Renal pelvis (tissue), 4 donors: ENCODE measurements around the gene KDM4C. TPM values are rescaled to one million over a fixed set of nuclear protein-coding genes. Genes with fewer than 3 reads are reported as not detected.
"Not testable (repeated sequence)": the region's sequence is repeated elsewhere in the genome, so short reads cannot be mapped to it uniquely, and the experiment has no call there.

ENCODE experiments used
- DNase-seq: peaks from one replicate; pipeline ENCODE4 v3.0.0-alpha.2; 2013
- polyA plus RNA-seq, 3 donors: library from polyadenylated mRNA; unstranded; fragments of 120-200 nt; gene quantifications; one replicate each; pipeline ENCODE4 v1.2.1, GENCODE V29; 2013; ENCODE audit not compliant: insufficient read length in 3 of 3

Gene KDM4C
- polyA plus RNA-seq, 3 donors, result 16.9 to 22.0 (median 19.2) TPM

DNA sequence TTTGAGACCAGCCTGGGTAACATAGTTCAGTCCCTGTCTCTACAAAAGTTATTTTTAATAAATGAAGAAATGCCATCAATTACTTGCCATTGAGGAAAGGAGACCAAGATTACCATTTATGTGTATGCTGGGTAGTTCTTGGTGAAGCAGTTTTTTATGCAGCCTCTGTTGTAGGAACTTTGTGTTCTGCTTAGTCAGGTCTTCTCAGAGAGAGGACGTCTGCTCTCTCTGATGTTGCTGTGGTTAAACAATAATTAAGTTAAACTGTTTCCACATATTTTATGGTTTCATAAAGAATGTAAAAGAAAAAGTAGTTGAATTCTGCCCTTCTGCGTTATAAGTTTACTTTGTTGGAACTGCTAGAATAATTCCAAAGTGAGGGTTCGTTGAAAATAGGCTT lies 210.5 kb downstream of the KDM4C start:
- no peak for DNase-seq

DNA sequence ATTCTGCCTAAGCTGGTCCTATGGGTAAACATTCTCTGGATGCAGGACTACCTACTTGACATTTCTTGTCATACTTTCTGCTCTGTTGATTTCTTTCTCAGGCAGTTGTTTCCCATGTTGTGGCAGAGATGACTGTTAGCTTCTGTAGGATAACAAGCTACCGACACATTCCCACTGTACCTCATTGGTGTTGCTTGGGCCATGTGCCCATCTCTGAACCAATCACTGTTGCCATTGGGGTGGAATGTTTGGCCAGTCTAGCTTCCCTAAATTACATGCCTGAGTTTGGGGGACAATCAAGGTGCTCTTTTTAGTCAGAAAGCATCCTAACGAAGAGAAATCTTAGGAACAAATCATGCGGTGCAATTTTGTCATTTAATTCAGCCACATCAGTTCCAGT lies 212.0 kb downstream of the KDM4C start:
- DNase-seq, result no peak

DNA sequence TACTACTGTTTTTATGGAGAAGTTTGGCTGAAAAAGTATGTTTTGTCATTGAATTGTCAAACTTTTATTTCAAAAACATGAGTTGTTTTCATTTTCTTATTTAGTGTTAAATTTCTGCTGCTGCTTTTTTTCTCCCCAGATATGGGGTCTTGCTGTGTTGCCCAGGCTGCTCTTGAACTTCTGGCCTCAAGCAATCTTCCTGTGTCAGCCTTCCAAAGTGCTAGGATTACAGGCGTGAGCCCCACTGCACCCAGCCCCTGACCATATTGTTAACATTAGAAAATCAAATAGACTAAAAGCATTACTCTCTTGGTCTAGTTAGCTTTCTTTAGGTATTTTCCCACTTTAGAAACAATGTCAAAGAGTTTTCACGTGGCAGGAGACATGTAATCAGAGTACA lies 215.3 kb downstream of the KDM4C start:
- DNase-seq, result no peak

DNA sequence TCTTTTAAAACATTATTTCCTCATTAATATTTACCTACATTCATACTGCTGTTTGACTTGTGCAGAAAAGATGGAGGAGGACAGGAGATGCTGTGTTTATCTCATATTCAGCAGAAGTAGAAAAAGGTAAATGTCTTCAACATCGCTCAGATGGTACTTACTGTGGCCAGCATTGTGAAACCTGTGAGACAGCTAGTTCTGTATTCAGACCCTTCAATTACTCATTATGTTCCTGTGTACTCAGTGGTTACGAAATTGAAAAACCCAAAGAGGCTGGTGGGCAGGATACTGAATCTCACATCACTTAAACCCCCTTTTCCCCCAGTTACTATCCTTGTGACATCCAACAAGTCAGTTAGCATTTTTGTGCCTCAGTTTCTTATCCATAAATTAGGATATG lies 216.0 kb downstream of the KDM4C start:
- no peak for DNase-seq

DNA sequence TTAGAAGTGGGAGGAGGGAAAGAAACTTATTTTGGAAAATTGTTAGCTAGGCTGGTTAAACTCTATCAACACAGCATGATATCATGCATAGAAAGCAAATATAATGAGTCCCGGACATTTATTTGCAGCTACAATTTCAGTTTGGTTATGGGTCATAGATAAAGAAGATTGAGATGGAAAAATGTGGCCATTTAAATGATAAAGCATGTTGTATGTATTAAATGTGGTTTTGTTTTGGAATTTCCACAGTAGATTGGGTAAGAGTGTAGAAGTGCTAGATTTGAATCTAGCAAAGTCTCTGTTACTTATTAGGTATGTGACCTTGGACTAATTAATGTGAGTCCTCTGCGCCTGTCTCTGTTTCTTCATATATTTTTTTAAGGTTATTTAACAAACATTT lies 217.4 kb downstream of the KDM4C start:
- no peak for DNase-seq

DNA sequence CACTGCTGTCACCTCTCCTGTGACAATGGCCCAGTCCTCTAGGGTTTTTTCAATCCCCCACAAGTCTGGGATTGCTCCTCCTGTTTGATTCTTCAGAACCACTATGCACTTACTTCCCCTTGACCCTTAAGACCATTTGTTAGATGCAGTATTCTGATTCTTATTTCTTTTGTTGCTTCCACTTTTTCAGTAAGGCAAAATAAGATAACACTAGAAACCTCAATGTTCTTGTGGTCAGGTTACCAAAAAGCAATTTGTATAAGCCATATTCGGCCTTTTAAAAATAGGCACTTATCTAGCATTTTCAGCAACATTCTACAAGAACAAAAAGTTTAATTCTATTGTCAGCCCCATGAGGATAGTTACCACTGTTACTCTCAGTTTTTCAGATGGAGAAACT lies 220.0 kb downstream of the KDM4C start:
- DNase-seq, result no peak

DNA sequence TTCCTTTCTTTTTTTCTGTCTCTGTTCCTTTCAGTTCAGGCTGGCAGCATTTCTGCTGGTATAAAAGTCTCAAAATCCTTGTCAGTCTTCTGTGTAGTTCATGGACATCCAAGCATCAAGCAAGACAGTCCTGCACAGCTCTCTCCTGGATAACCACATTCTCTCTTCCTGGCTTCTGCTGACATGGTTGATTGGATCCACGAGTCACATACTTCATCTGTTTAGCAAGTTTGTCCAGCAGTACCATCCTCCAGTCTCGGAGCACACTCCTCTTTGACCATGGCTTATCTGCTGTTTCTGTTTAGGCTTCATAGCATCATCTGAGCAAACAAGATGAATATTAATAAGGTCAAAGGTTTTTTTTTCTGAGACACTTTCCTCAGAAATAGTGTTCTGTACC lies 220.8 kb downstream of the KDM4C start:
- DNase-seq, result no peak

DNA sequence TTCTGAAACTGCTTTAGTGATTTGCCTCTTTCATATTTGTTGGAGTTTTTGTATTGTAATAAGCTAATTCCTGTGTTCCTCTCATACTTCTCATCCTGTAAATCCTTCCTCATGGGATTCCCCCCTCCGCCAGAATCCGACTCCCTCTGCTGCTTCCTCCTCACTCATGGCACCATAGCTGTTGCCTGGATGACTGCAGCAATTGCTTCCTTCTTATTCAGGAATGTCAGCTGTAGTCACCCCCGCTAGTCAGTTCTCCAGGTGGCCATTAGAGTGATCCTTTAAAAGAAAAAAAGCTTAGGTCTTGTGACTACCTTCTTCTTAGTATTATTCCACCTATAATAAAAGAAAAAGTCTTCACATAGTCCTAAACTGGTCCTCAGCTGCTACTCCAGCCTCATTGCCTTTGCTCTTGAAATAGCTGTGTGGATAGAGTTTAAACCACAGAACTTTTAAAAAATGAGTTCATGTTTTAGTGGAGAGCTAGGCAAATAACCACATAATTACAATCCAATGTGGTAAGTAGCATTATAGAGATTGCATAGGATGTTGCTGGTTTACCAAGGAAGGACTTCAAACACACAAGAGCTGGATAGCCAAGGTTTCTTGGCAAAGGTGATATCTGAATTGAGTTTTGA lies 227.3 kb downstream of the KDM4C start:
- DNase-seq, result no peak

DNA sequence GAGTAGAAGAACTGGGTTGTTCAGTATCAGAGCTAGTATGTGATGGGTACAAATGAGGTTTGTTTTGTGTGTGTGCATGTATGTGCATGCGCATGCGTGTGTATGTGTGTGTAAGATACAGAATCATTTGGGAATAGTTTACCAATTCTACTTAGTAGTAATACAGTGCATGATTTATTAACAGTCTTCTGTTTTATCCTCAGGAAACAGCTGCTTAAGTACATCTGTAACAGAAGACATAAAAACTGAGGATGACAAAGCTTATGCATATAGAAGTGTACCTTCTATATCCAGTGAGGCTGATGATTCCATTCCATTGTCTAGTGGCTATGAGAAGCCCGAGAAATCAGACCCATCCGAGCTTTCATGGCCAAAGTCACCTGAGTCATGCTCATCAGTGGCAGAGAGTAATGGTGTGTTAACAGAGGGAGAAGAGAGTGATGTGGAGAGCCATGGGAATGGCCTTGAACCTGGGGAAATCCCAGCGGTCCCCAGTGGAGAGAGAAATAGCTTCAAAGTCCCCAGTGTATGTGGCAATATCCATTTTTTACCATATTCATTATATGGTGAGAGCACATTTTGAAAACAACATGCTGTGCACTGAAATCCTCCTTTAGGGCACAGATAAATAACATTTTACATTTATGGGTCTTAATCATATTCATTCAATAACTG lies 228.5 kb downstream of the KDM4C start:
- DNase-seq, result no peak

DNA sequence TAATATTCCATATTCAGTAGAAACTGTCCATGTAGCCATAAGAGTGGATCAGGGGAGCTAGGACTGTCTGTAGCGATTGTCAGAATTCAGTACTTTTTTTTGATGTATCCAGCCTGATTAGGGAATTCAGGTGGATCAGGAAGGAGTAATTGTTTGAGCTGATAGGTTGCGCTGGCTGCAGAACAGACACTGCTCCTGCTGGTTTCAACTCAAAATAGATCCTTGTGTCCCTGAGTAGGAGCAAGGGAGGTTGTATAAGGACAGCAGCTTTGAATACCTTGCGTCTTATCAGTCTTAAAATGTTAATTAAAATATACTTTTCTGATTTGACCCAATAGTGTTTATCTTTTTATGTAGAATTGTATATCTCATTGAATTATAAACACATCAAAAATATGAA lies 229.6 kb downstream of the KDM4C start:
- no peak for DNase-seq

DNA sequence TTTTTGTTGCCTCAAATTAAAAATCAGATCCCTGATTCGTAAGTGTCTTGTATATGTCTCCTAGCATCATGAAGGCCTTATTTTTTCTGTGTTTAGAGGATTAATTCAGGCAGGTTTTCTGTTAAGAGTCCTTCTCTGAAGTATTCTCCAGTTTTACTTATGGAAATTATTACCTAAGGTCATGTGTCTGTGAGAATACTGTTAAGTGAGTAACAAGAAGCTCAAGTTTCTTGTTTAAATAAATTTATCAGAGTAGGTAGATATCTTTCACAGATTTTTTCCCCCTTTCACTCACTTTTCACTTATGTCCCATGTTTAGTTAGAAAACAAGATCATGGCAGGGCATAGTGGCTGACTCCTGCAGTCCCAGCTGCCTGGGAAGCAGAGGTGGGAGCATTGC lies 233.6 kb downstream of the KDM4C start:
- no peak for DNase-seq

DNA sequence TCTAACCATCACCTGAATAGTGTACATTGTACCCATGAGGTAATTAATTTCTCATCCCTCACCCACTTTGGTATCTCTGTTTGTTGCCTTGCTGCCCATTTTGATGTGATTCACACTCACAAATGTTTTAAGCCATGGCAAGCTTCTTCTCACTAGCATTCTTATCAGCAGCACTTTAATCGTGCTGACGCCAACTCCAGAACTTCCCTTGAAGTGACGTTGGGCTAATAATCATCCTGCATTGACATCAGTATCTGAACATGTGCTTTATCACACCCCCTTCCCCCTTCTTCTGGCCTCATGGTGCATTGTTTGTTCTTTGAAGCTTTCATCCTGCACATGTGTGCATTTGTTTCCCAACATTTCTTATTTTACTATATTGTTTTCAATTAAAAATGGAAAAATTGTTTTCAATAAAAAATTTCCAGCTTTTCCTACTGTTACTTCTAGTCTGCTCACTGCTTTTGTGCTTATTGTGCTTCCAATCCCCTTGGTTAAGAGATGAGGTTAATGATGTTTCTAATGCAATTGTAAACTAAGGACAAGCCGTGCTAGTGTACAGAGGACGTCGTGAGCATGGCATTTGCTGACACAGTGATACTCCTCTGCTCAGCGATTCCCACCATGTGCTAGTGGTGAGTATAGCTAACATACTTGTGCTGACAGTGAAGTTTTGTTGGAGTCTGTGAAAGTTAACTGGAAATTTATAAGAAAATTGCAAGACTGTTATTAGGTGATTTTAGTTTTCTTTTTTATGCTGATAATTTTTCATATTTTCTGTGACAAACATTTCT lies 238.5 kb downstream of the KDM4C start:
- no peak for DNase-seq

DNA sequence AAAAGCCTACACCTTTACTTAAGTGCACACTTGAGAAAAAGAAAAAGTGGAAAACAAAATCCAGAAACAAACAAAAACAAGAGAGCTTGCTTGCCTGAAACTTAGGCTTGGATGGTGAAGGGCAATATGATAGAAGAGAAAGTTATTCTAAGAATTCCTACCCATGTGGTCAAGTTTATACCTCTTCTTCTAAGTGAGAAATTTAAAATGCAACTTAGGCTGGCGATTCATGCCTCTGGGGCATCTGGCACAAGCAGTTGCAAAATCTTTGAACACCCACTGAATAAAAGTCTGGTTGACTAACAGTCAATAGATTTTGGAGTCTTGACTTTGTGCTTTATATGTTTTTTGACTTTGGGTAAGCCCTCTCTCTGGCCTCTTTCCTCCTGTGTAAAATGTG lies 239.6 kb downstream of the KDM4C start:
- no peak for DNase-seq

DNA sequence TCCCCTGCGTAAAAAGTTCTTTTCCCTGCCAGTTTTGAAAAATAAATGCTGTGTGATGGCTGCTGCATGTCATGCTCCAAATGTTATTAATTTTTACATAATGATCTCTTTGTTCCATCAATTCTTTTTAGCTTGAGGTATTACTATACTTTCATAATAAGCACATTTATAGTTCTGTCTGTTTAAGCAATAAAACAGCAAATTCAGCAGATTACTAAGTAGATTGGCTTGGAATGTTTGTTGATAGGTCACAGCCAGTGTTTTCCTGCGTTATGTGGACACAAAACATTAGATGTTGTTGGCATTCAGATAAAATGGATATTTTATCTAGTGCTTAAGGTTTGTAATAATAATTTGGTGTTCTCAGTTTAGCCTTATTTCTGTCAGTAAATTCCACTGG lies 242.0 kb downstream of the KDM4C start:
- DNase-seq, result no peak

DNA sequence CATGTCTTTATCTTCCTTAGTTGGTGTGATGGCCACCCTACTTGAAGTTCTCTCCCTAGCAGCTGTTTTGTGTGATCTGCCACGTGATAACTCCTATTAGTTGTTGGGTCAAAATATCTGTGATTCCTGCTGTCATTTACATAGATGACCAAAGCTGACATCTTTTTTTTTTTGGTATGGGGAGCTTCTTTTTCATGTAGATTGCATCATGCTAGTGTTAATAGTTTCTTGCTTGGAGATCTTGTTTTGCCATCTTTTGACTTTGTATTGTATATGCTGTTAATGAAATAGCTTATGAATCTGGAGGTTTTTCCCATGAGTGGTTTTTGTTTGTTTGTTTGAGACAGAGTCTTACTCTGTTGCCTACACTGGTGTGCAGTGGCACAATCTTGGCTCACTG lies 243.8 kb downstream of the KDM4C start:
- no peak for DNase-seq

DNA sequence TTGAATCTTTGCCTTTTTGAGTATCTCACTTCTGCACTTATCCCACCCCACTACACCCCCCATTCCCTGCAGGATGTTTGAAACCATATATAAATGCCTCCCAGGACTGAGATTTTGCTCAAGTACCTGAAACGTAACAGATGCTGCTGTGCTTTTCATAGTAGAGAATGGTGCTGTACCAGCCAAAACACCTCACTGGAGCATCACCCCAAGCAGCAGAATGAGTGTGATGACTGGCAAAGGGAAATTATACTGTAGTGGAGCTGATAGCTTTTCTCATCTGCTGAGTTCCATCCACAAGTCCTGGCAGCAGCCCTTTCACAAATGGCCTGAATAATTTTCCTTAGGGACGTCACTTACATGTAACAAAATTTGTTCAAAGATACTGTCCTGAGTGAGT lies 246.1 kb downstream of the KDM4C start:
- DNase-seq, result no peak

DNA sequence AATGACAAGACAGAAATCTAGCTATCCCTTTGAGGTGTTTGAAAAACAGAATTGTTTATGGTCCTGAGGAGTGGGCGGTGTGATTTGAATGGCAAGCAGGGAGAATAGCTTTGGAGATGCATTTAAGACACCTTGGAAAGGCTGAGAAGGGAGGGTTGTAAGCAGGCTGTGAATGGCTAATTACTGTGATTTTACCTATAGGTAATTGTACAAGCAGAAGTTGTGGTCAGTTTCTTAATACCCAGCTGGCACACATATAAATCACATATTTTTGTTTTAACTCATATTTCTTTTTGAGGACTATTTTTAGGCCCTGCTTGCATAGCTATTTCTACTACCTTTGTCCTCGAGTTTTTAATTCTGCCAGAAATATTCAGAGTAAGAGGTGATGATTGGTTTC lies 248.6 kb downstream of the KDM4C start:
- DNase-seq, result no peak

DNA sequence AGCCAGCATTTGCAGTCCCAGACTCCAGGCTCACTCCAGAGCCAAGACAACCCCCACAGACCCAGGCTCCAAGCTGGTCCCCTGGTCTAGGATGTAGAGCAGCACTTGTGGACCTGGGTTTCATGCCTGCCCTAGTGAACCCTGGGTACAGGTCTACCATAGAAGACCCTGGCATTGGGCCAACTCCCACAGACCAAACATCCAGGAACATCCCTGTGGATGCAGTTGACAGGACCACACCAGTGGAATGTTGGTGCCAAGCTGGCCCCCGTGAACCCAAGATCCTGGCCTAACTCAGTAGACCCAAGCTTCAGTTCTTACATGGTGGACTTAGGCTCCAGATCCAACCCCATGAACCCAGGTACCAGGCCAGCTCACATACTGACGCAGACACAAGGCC lies 250.6 kb downstream of the KDM4C start:
- no peak for DNase-seq

DNA sequence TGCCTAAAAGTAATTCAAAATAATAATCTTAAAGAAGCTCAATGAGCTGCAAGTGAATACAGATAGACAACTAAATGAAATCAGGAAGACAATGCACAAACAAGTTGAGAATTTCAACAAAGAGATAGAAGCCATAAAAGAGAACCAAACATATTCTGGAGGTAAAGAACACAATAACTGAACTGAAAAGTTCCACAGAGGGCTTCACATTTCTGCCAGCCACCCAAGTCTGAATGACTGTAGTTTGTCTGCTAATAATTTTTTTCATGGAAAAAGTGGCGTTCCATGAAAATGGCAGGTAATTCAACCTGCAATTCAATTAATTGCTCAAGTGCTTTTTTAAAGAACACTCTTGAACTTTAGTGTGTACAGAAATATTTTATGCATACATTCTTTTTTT lies 251.3 kb downstream of the KDM4C start:
- DNase-seq, result no peak

DNA sequence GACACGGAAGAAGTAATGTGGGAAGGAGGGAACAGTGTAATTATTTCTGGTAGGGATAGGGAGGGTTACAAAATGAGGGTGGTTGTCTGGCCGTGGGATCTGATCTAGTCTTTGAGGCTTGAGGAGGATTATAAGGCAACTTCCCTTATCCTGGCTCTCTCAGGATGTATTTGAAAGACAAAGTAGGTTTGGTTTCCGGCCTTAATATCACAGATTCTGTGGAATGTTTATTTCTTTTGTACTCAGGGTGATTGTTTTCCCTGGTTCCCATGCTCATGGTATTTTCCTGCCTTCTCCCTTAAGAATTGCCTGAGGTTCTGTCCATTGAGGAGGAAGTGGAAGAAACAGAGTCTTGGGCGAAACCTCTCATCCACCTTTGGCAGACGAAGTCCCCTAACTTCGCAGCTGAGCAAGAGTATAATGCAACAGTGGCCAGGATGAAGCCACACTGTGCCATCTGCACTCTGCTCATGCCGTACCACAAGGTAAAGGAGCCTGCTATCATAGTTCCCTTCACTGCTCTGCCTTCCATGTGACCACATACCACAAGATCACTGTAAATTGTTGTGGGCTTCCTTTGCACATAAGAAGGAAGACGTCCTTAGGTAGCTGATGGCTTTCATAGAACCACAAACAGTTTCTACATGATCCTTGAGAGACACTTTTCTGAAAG lies 253.8 kb downstream of the KDM4C start:
- no peak for DNase-seq

DNA sequence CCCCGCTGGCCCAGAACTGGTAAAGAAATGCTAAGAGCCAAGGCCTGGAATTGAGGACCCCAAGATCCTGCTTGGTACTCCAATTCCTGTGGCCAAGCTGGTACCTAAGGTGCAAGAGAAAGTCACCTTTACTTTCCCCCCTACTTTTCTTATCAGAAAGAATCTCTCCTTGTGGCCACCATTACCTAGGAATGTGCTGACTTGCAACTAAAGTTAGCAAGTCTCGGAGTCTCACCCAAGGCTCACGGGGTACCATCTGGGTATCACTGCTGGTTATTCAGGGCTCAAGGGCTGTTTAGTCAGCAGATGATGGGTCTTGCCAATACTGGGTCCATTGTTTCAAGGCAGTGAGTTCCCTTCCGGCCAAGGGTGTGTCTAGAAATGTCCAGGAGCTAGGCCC lies 270.2 kb downstream of the KDM4C start:
- DNase-seq, result no peak

DNA sequence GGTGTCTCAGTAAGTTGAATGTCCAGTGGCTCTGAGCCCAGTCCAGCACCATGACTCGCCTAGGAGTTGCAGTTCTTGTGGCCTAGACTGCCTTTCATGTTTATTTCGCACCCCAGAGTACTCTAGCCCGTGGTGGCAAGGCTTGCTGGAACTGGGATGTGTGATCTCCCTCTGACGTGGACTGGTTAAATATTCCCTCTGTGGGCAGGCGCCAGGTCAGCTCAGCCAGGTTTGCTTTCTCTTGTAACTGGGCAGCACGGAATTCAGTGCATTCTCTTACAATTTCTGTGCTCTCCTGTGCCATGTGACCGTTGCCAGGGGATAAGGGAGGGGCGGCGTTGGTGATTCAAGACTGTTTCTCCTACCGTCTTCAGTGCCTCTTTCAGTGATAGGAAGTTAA lies 270.8 kb downstream of the KDM4C start:
- DNase-seq, result no peak

DNA sequence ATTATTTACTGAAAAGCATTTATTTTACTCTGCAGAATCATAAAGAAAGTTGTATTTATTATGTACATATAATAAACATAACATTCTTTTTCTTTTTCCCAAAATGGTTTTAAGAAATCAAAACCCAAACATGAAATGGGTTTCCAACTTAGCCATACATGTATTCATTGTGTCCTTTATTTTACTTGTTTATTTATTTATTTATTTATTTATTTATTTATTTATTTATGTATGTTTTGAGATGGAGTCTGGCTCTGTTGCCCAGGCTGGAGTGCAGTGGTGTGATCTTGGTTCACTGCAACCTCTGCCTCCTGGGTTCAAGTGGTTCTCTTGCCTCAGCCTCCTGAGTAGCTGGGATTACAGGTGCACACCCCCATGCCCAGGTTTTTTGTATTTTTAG lies 273.2 kb downstream of the KDM4C start:
- not testable (repeated sequence) for DNase-seq
